OCI-LY3 (cell line): ENCODE results near the gene ACLY.

ENCODE experiments used
- H2AFZ ChIP-seq: fragments of 200-600, 300-600 bp; shearing (Covaris generic); 2 replicates; pipeline ENCODE4 v1.6.0; 2014; ENCODE audit warnings: antibody characterized with exemption, low read depth, low read length
- H3K27ac ChIP-seq: fragments of 200-600, 300-600 bp; sonication (generic); 2 replicates; pipeline ENCODE4 v1.5.1; 2014; ENCODE audit warnings: mild to moderate bottlenecking, low read length, moderate library complexity, mixed read lengths
- H3K27me3 ChIP-seq: fragments of 200-600, 300-600 bp; sonication (generic); 2 replicates; pipeline ENCODE4 v1.6.1; 2014; ENCODE audit warnings: low read depth, low read length, mixed read lengths
- H3K36me3 ChIP-seq: fragments of 200-600, 300-600 bp; sonication (generic); replicated peaks from 2 replicates; pipeline ENCODE3; 2014; ENCODE audit warnings: low read depth, low read length, mixed read lengths
- H3K4me1 ChIP-seq: fragments of 300-600, 200-600 bp; sonication (generic); 2 replicates; pipeline ENCODE4 v1.6.1; 2014; ENCODE audit warnings: low read length, mixed read lengths
- H3K4me2 ChIP-seq: fragments of 200-600, 300-600 bp; sonication (generic); 2 replicates; pipeline ENCODE4 v1.6.1; 2014; ENCODE audit warnings: low read length, mixed read lengths
- H3K4me3 ChIP-seq: fragments of 300-600, 200-600 bp; sonication (generic); 2 replicates; pipeline ENCODE4 v1.5.1; 2014; ENCODE audit warnings: antibody characterized with exemption, mild to moderate bottlenecking, low read length, moderate library complexity
- H3K79me2 ChIP-seq: fragments of 300-600, 200-600 bp; shearing (Covaris generic); 2 replicates; pipeline ENCODE4 v1.6.1; 2014; ENCODE audit warnings: mild to moderate bottlenecking, low read length, mixed read lengths
- H3K9ac ChIP-seq: fragments of 300-600, 200-600 bp; shearing (Covaris generic); 2 replicates; pipeline ENCODE4 v1.6.0; 2014; ENCODE audit warnings: mild to moderate bottlenecking, low read length, moderate library complexity
- H3K9me3 ChIP-seq: fragments of 200-600, 300-600 bp; shearing (Covaris generic); 2 replicates; pipeline ENCODE4 v1.6.1; 2014; ENCODE audit warnings: low read length, mixed read lengths; ENCODE audit not compliant: insufficient read depth
- H4K20me1 ChIP-seq: fragments of 200-600, 300-600 bp; sonication (generic); 2 replicates; pipeline ENCODE4 v1.6.1; 2016; ENCODE audit warnings: low read length, mixed read lengths; ENCODE audit not compliant: insufficient read depth
- CTCF ChIP-seq: fragments of 200-600, 300-600 bp; sonication (generic); IDR thresholded peaks from 2 replicates; pipeline ENCODE4 v1.5.1; 2014; ENCODE audit warnings: antibody characterized with exemption, low read length, low read depth
- EZH2phosphoT487 ChIP-seq: fragments of 200-600 bp; shearing (Covaris generic); IDR thresholded peaks from 2 replicates; pipeline ENCODE4 v1.6.1; 2018; ENCODE audit warnings: antibody characterized with exemption, mixed run types, low read depth

ACLY gene

GRCh38 chr17:41907185-41907556 lies 11.6 kb downstream of the ACLY start:
- H3K36me3 ChIP-seq: peaks cover 80% of the 10 kb centered on the region

DNA sequence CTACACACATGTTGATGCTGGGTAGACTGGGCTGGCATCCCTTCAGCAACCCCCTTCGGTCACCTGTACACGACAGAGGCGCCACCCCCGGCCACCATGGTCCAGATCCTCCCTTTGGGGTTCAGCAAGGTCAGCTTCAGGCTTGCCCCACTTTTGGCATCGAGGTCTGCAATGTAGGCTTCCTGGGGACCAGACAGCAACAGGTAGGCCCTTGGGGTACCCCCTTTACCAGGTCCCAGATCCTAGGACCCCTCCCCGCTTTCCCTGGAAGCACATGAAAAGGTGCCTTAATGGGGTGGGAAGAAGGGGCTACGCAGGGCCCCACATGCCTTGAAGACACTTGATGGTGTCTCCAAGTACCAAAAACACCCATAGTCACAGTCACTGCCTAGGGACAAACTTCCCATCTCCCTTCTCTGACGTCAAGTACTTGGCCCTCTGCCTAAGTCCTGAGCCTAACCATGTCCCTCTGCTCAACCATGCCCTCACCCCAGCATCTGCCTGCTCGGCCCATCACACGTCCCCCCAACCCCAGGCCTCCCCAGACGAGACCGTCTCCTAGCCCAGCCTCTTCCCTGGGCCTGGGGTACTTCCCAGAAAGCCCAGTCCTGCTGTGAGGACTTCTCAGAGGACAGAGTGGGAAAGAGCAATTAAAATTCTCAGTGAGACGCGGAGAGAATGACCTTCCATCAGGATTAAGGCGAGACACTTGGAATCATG lies 12.1 kb downstream of the ACLY start:
- H2AFZ ChIP-seq: no peak overlapping the region
- H3K27ac ChIP-seq: no peak overlapping the region
- H3K4me3 ChIP-seq: no peak overlapping the region
- H4K20me1 ChIP-seq: no peaks in the 10 kb centered on the region; the same call in 1 of the 2 replicates
- no peaks in the 10 kb centered on the region for H3K4me1 ChIP-seq
- no peak overlapping the region for H3K9ac ChIP-seq
- H3K9me3 ChIP-seq: no peaks in the 10 kb centered on the region
- H3K27me3 ChIP-seq: no peaks in the 10 kb centered on the region
- H3K36me3 ChIP-seq: peaks cover 82% of the 10 kb centered on the region
- no peak for TF ChIP-seq EZH2phosphoT487
- no peak for TF ChIP-seq CTCF
- peaks cover 17% of the 10 kb centered on the region; the same call in 1 of the 2 replicates for H3K79me2 ChIP-seq
- no peak overlapping the region for H3K4me2 ChIP-seq

More at GRCh38 chr17:41907185-41907556, 11.6 kb downstream of the ACLY start:
- Histone ChIP-seq H3K4me3 (no peak overlapping the region), H3K9me3 (no peaks in the 10 kb centered on the region), H3K27ac (no peak overlapping the region), H3K4me2 (no peak overlapping the region), H3K79me2 (peaks cover 20% of the 10 kb centered on the region), H3K27me3 (no peaks in the 10 kb centered on the region), H4K20me1 (no peaks in the 10 kb centered on the region; the same call in none of the 2 replicates), H3K4me1 (no peaks in the 10 kb centered on the region), H2AFZ (no peak overlapping the region), H3K9ac (no peak overlapping the region)
- TF ChIP-seq EZH2phosphoT487 (no peak), CTCF (no peak)

- no peak overlapping the region for H3K4me2 ChIP-seq
- H3K4me3 ChIP-seq: no peak overlapping the region
- H3K27ac ChIP-seq: no peak overlapping the region
- no peaks in the 10 kb centered on the region for H3K9me3 ChIP-seq
- H3K4me1 ChIP-seq: no peaks in the 10 kb centered on the region
- H2AFZ ChIP-seq: no peak overlapping the region
- TF ChIP-seq CTCF: no peak
- TF ChIP-seq EZH2phosphoT487: no peak
- H3K27me3 ChIP-seq: no peaks in the 10 kb centered on the region
- 0 out of 2 replicates have a peak, but pooled peaks cover 6% of the 10 kb centered on the region for H3K79me2 ChIP-seq
- H3K36me3 ChIP-seq: peaks cover 78% of the 10 kb centered on the region
- no peak overlapping the region for H3K9ac ChIP-seq
- no peaks in the 10 kb centered on the region; the same call in 1 of the 2 replicates for H4K20me1 ChIP-seq
These were observed 13.6 kb downstream of the ACLY start for GRCh38 chr17:41905172-41905571.

DNA sequence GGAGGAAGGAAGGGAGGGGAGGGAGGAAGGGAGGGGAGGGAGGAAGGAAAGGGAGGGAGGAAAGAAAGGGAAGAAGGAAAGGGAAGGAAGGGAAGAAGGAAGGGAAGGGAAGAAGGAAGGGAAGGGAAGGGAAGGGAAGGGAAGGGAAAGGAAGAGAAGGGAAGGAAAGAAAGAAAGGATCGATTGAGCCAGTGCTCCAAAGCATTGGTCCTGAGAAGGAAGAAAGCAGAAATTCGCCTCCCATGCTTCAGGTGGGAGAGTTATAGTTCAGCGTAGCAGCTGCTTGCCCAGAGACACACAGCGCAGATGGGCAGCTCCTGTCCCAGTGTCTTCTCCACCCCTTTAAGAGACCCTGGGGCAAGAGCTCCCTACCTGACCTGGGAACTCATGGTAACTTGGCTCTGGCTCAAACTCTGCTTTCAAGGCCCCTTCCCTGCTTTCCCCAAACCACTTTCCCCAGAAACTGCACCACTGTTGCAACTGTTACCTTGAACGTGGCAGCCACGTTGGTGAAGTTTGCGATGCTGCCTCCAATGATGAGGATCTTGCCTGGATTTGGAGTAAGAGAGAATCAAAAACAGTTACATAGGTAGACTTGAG lies 14.4 kb downstream of the ACLY start:
- no peak overlapping the region for H3K9ac ChIP-seq
- TF ChIP-seq CTCF (no peak), EZH2phosphoT487 (no peak)
- no peak overlapping the region for H3K4me3 ChIP-seq
- H3K9me3 ChIP-seq: no peaks in the 10 kb centered on the region
- no peaks in the 10 kb centered on the region for H3K4me1 ChIP-seq
- no peaks in the 10 kb centered on the region for H3K27me3 ChIP-seq
- no peak overlapping the region for H3K27ac ChIP-seq
- H3K4me2 ChIP-seq: no peak overlapping the region
- no peaks in the 10 kb centered on the region for H4K20me1 ChIP-seq
- H3K36me3 ChIP-seq: peaks cover 72% of the 10 kb centered on the region
- H2AFZ ChIP-seq: no peak overlapping the region
- H3K79me2 ChIP-seq: 0 out of 2 replicates have a peak, but pooled peaks cover 6% of the 10 kb centered on the region
